ENCODE results near the gene LIN28A.

Gene LIN28A

DNA sequence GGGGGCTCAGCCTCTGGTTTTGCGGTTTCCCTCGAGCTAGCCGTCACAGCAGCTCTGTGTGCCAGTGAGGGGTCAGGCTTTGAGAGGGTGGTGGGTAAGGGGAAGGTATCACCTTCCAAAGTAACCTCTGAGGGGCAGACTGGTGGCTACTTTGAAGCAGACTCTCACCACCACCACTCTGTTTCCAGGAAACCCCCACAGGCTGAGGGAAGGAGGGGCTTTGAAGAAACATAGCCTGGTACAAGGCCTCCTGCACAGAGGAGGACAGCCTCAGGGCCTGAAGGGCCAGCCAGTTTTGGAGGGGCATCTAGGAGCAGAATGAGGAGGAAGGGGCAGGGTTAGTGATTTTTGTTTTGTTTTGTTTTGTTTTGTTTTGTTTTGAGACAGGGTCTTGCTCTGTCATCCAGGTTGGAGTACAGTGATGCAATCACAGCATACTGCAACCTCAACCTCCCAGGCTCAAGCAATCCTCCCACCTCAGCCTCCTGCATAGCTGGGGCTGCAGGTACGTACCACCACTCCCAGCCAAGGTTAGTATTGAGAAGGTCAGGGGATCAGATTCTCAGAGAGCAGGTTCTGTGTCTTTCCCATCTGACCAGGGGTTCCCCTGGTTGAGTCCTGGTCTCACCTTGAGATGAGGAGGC lies 20.9 kb upstream of the LIN28A start:
- no peak for TF ChIP-seq EP300 (IDR thresholded peaks at IDR 0.05; ENCODE audit: borderline replicate concordance)
- TF ChIP-seq, protein P1, sequence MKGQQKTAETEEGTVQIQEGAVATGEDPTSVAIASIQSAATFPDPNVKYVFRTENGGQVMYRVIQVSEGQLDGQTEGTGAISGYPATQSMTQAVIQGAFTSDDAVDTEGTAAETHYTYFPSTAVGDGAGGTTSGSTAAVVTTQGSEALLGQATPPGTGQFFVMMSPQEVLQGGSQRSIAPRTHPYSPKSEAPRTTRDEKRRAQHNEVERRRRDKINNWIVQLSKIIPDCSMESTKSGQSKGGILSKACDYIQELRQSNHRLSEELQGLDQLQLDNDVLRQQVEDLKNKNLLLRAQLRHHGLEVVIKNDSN (IDR thresholded peaks at IDR 0.05) = no peak
- TF ChIP-seq EGR1 (IDR thresholded peaks at IDR 0.05) = no peak
- no peak for TF ChIP-seq CEBPB (IDR thresholded peaks at IDR 0.05)
- no peak for TF ChIP-seq YY1 (IDR thresholded peaks at IDR 0.05; ENCODE audit: low read depth)
- TF ChIP-seq RAD21 (IDR thresholded peaks at IDR 0.05; ENCODE audit: low read depth) = no peak
- TF ChIP-seq, protein P2, sequence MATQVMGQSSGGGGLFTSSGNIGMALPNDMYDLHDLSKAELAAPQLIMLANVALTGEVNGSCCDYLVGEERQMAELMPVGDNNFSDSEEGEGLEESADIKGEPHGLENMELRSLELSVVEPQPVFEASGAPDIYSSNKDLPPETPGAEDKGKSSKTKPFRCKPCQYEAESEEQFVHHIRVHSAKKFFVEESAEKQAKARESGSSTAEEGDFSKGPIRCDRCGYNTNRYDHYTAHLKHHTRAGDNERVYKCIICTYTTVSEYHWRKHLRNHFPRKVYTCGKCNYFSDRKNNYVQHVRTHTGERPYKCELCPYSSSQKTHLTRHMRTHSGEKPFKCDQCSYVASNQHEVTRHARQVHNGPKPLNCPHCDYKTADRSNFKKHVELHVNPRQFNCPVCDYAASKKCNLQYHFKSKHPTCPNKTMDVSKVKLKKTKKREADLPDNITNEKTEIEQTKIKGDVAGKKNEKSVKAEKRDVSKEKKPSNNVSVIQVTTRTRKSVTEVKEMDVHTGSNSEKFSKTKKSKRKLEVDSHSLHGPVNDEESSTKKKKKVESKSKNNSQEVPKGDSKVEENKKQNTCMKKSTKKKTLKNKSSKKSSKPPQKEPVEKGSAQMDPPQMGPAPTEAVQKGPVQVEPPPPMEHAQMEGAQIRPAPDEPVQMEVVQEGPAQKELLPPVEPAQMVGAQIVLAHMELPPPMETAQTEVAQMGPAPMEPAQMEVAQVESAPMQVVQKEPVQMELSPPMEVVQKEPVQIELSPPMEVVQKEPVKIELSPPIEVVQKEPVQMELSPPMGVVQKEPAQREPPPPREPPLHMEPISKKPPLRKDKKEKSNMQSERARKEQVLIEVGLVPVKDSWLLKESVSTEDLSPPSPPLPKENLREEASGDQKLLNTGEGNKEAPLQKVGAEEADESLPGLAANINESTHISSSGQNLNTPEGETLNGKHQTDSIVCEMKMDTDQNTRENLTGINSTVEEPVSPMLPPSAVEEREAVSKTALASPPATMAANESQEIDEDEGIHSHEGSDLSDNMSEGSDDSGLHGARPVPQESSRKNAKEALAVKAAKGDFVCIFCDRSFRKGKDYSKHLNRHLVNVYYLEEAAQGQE (IDR thresholded peaks at IDR 0.05; ENCODE audit: low read depth) = no peak
- TF ChIP-seq TAF1 (IDR thresholded peaks at IDR 0.05; ENCODE audit: low read depth) = no peak
- TF ChIP-seq TCF12 (IDR thresholded peaks at IDR 0.05; ENCODE audit: low read depth) = no peak
- no peak for TF ChIP-seq ZBTB7A (IDR thresholded peaks at IDR 0.05; ENCODE audit: low read depth)
- TF ChIP-seq CREB1 (IDR thresholded peaks at IDR 0.05; ENCODE audit: low read depth) = no peak
- TF ChIP-seq NFIC (IDR thresholded peaks at IDR 0.05) = no peak
- no peak for TF ChIP-seq FOXM1 (IDR thresholded peaks at IDR 0.05; ENCODE audit: borderline replicate concordance, low read depth)
- TF ChIP-seq TEAD4 (IDR thresholded peaks at IDR 0.05) = no peak
- TF ChIP-seq, protein P3, sequence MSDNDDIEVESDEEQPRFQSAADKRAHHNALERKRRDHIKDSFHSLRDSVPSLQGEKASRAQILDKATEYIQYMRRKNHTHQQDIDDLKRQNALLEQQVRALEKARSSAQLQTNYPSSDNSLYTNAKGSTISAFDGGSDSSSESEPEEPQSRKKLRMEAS (IDR thresholded peaks at IDR 0.05) = no peak

DNA sequence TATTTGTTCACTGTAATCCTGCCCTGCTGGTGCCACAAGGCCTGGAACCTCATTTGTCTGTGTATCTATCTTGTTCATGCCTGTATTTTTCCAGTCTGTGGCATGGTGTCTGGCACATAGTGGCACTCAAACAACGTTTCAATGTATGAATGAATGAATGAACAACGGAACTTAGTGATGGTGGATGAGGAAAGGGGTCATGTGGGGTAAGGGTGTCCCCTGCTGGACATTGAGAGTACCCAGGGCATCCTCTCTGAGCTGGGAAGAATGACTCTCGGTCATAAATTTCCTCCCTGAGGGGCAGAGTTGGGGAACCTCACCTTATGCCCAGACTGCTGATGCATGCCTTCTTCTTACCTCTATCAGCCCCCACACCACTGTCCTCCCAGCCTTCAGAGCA lies 19.2 kb upstream of the LIN28A start:
- peak; percentile 89 for TF ChIP-seq RAD21 (IDR thresholded peaks at IDR 0.05; ENCODE audit: low read depth)
- no peak for TF ChIP-seq ZBTB7A (IDR thresholded peaks at IDR 0.05; ENCODE audit: low read depth)

DNA sequence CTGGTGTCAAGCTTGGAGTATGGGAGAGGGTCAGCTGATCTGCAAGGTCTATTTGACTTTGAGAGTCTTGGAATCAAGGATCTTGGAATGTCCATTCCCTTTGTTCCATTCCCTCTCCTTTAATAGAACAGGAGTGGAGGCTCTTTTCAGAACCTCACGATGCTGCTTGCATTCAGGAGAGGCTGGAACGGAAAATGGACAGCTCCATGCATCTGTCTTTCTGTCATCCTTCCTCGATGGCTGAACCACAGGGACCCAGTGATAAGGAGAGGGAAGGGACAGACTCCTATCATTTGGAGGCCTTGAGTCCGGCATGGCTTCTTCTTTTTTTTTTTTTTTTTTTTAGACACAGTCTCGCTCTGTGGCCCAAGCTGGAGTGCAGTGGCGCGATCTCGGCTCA lies 14.9 kb upstream of the LIN28A start:
- TF ChIP-seq EP300 (IDR thresholded peaks at IDR 0.05; ENCODE audit: borderline replicate concordance) (no peak), EGR1 (IDR thresholded peaks at IDR 0.05) (no peak), TAF1 (IDR thresholded peaks at IDR 0.05; ENCODE audit: low read depth) (no peak), RAD21 (IDR thresholded peaks at IDR 0.05; ENCODE audit: low read depth) (no peak), CEBPB (IDR thresholded peaks at IDR 0.05) (no peak), YY1 (IDR thresholded peaks at IDR 0.05; ENCODE audit: low read depth) (no peak), NFIC (IDR thresholded peaks at IDR 0.05) (no peak), ZBTB7A (IDR thresholded peaks at IDR 0.05; ENCODE audit: low read depth) (no peak), CREB1 (IDR thresholded peaks at IDR 0.05; ENCODE audit: low read depth) (no peak), FOXM1 (IDR thresholded peaks at IDR 0.05; ENCODE audit: borderline replicate concordance, low read depth) (no peak), TCF12 (IDR thresholded peaks at IDR 0.05; ENCODE audit: low read depth) (no peak), TEAD4 (IDR thresholded peaks at IDR 0.05) (no peak)
- TF ChIP-seq, protein P3 (IDR thresholded peaks at IDR 0.05) = no peak
- TF ChIP-seq, protein P1 (IDR thresholded peaks at IDR 0.05) = no peak
- TF ChIP-seq, protein P2 (IDR thresholded peaks at IDR 0.05; ENCODE audit: low read depth) = no peak

DNA sequence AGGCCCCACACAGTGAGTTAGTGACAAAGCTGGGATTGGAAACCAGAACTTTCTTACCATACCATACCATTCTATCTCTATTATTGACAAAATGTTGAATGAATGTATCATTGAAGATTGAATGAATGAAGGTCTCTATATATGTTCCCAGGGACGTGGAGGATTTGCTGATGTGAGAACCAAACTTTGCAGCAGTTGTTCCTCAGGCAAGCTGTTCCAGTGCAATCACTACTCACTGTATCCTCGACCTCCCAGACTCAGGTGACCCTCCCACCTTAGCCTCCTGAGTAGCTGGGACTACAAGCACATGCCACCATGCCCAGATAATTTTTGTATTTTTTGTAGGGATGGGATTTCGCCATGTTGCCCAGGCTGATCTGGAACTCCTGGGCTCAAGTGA lies 11.6 kb upstream of the LIN28A start:
- no peak for TF ChIP-seq CREB1 (IDR thresholded peaks at IDR 0.05; ENCODE audit: low read depth)
- TF ChIP-seq EGR1 (IDR thresholded peaks at IDR 0.05) = no peak
- TF ChIP-seq, protein P1 (IDR thresholded peaks at IDR 0.05) = no peak
- TF ChIP-seq ZBTB7A (IDR thresholded peaks at IDR 0.05; ENCODE audit: low read depth) = no peak
- no peak for TF ChIP-seq RAD21 (IDR thresholded peaks at IDR 0.05; ENCODE audit: low read depth)
- no peak for TF ChIP-seq YY1 (IDR thresholded peaks at IDR 0.05; ENCODE audit: low read depth)
- no peak for TF ChIP-seq TCF12 (IDR thresholded peaks at IDR 0.05; ENCODE audit: low read depth)
- no peak for TF ChIP-seq TEAD4 (IDR thresholded peaks at IDR 0.05)
- TF ChIP-seq, protein P2 (IDR thresholded peaks at IDR 0.05; ENCODE audit: low read depth) = no peak
- no peak for TF ChIP-seq CEBPB (IDR thresholded peaks at IDR 0.05)
- TF ChIP-seq, protein P3 (IDR thresholded peaks at IDR 0.05) = no peak
